Heart right ventricle (tissue), 16 donors: ENCODE data around the gene NOD1. TPM values are rescaled to one million over a fixed set of nuclear protein-coding genes. Genes with fewer than 3 reads are reported as not detected.

Experiments
- ATAC-seq, 8 donors: fragments of 200-7000 bp; cut with Tn5 transposase; one replicate each; pipeline ENCODE4 v1.9.1; 2020; ENCODE audit warnings: mild to moderate bottlenecking in 8 of 8, moderate library complexity in 8 of 8, moderate number of reproducible peaks in 1 of 8
- DNase-seq, 2 donors: peaks; one replicate each; pipeline ENCODE4 v3.0.0-alpha.2; 2020
- H3K27ac ChIP-seq, 10 donors: fragments of 200-600 bp; sonication (generic) in 2 of 10; one replicate each; pipeline versions ENCODE4 v1.5.0 to v1.8.0; 2020 to 2022; ENCODE audit warnings: mild to moderate bottlenecking in 3 of 10
- H3K27me3 ChIP-seq, 7 donors: fragments of 200-600 bp; one replicate each; pipeline ENCODE4 v1.8.0; 2021 to 2022; ENCODE audit warnings: mild to moderate bottlenecking in 2 of 7
- H3K36me3 ChIP-seq, 9 donors: fragments of 200-600 bp; sonication (generic) in 1 of 9; one replicate each; pipeline versions ENCODE4 v1.5.0 to v1.8.0; 2020 to 2022; ENCODE audit warnings: mild to moderate bottlenecking in 2 of 9
- H3K4me1 ChIP-seq, 9 donors: fragments of 200-600 bp; sonication (generic) in 1 of 9; one replicate each; pipeline versions ENCODE4 v1.5.0 to v1.8.0; 2020 to 2022; ENCODE audit warnings: mild to moderate bottlenecking in 4 of 9
- H3K4me3 ChIP-seq, 10 donors: fragments of 200-600 bp; sonication (generic) in 2 of 10; one replicate each; pipeline versions ENCODE4 v1.5.0 to v1.8.0; 2020 to 2022; ENCODE audit warnings: mild to moderate bottlenecking in 7 of 10, moderate library complexity in 2 of 10
- H3K9me3 ChIP-seq, 11 donors: fragments of 200-600 bp in 10 of 11; sonication (generic) in 2 of 11; one replicate each; pipeline versions ENCODE4 v1.5.0 to v1.8.0; 2013 to 2022; ENCODE audit warnings: mild to moderate bottlenecking in 2 of 11, control low read depth in 1 of 11, moderate library complexity in 1 of 11
- CTCF ChIP-seq, 9 donors: fragments of 200-600 bp; sonication (generic) in 2 of 9; IDR thresholded peaks; one replicate each; pipeline versions ENCODE4 v1.5.0 to v1.8.0; 2021 to 2022; ENCODE audit warnings: antibody characterized with exemption in 9 of 9, mild to moderate bottlenecking in 5 of 9, moderate library complexity in 1 of 9
- WGBS, 2 donors: extraction: QIAGEN DNeasy Blood & Tissue Kit; methylation state at CpG; one replicate each; pipeline ENCODE4 v1.1.7; 2013; ENCODE audit warnings: inconsistent platforms in 1 of 2; 5-methylcytosine and 5-hydroxymethylcytosine counted together
- intact Hi-C, 10 donors: fragments of 100-400 bp; cut with DNase I; formaldehyde crosslinking; loops; one replicate each; pipeline versions ENCODE4 v1.11.1 to v1.14.2; 2022
- polyA plus RNA-seq, 2 donors: library from polyadenylated mRNA; stranded (reverse); fragments of 200-250 nt; gene quantifications; one replicate each; pipeline ENCODE4 v1.2.3, GENCODE V29; 2013
- total RNA-seq, 10 donors: library from RNA; stranded (reverse); fragmentation: NEBNext Ultra II Directional in 3 of 10; extraction: Animal tissue kit (Norgen Biotek cat#: 25700) in 3 of 10; gene quantifications; one replicate each; pipeline versions ENCODE4 v1.2.1 to v1.2.4, GENCODE V29; 2021 to 2023
- donor health status: Arrhythmogenic right ventricular cardiomyopathy.
- donor health status: ischemic (EF 13 %, LVEDD 7.1; RV severe dilation, severe dysfunction).
- donor health status: healthy with polysubstance abuse.
- donor health status: DM: no; HTN: yes; CAD: no.
- donor health status: DM: no; HTN: no; CAD: no.
- donor health status: ischemic (EF 25% LVEDD 6.9; RV normal size, moderate dysfunction).
- donor health status: ischemic (EF 25% LVEDD 5.7; RV mildly dilated, moderate dysfunction).
- donor health status: healthy.
- donor health status: DM: yes; HTN: yes; CAD: no.
- donor health status: Ischemic cardiomyopathy.
- donor health status: ischemic (EF 35%, LVEDD 5.7; RV mildly dilated, moderate dysfunction).
- donor health status: nonischemic (EF 11% LVEDD 7.7; RV severe dilation, severe dysfunction).
- donor health status: DM: yes; HTN: yes; CAD: no.
- donor health status: PGD.
- donor health status: ischemic (EF 29% LVEDD 5.4; RV normal size, mild dysfunction).
- donor health status: nonischemic (EF 23%, LVEDD 6.1; RV moderate dilation, normal function).

The NOD1 gene
- total and polyA plus RNA-seq, 12 donors, result 6.3 to 19.1 (median 8.6) TPM

GRCh38 chr7:30470771-30471170 is 7.8 kb downstream of the NOD1 start:
- WGBS, 2 donors, result 3 to 7% methylated on average over 6 of the region's 6 CpGs

GRCh38 chr7:30470163-30470770 is 8.3 kb downstream of the NOD1 start:
- DNase-seq (peak in 1 of 2 donors; percentile 54), ATAC-seq (peak; percentile 19 to 87 (median 64))
- no peaks in the 10 kb centered on the region for H3K9me3 ChIP-seq
- H3K27me3 ChIP-seq, result no peaks in the 10 kb centered on the region
- intact Hi-C loops, result loop anchor here in 2 of 10 donors (5.0 to 10.0 kb wide), 2 partner anchors 37 to 185 kb away; partner anchors contain the start of gene ZNRF2 (in 1 of the 2)
- 9 to 14% methylated on average over 14 of the region's 14 CpGs for WGBS, 2 donors
- TF ChIP-seq CTCF (IDR thresholded peaks at IDR 0.05), result no peak
- peaks cover 0 to 5% (median 0%) of the 10 kb centered on the region in 9 donors for H3K36me3 ChIP-seq
- H3K4me3 ChIP-seq, result peak overlapping the region in 4 of 10 donors; percentile 1 to 23 (median 13)
- H3K4me1 ChIP-seq, result peaks cover 36 to 100% (median 89%) of the 10 kb centered on the region in 9 donors
- H3K27ac ChIP-seq, result peak overlapping the region; percentile 59 to 99 (median 86)

More at GRCh38 chr7:30470771-30471170, 7.8 kb downstream of the NOD1 start:
- no peaks in the 10 kb centered on the region for H3K27me3 ChIP-seq
- H3K4me1 ChIP-seq, result peaks cover 36 to 100% (median 89%) of the 10 kb centered on the region in 9 donors
- peak overlapping the region; percentile 59 to 99 (median 86) for H3K27ac ChIP-seq
- H3K9me3 ChIP-seq, result no peaks in the 10 kb centered on the region
- peak in 1 of 2 donors; percentile 76 for DNase-seq
- peak overlapping the region in 3 of 10 donors; percentile 11 to 23 (median 15) for H3K4me3 ChIP-seq
- no peak for TF ChIP-seq CTCF (IDR thresholded peaks at IDR 0.05)
- ATAC-seq, result peak; percentile 25 to 80 (median 68)
- intact Hi-C loops, result loop anchor here in 2 of 10 donors (5.0 to 10.0 kb wide), 2 partner anchors 37 to 186 kb away; partner anchors contain the start of gene ZNRF2 (in 1 of the 2)
- peaks cover 0 to 5% (median 0%) of the 10 kb centered on the region in 9 donors for H3K36me3 ChIP-seq

- DNase-seq, result peak; percentile 63 to 90
- Histone ChIP-seq H3K36me3 (peaks cover 0 to 3% (median 0%) of the 10 kb centered on the region in 9 donors), H3K9me3 (no peaks in the 10 kb centered on the region), H3K27me3 (no peaks in the 10 kb centered on the region), H3K4me3 (peak overlapping the region in 3 of 10 donors; percentile 6 to 24 (median 23)), H3K4me1 (peaks cover 37 to 100% (median 89%) of the 10 kb centered on the region in 9 donors), H3K27ac (peak overlapping the region; percentile 59 to 99 (median 86))
- WGBS, 2 donors, result 5 to 9% methylated on average over 5 of the region's 5 CpGs
- ATAC-seq, result peak; percentile 76 to 88 (median 82)
- TF ChIP-seq CTCF (IDR thresholded peaks at IDR 0.05), result peak in 8 of 9 donors; percentile 14 to 67 (median 50)
- intact Hi-C loops, result loop anchor here in 1 of 10 donors (5.0 kb wide), 1 partner anchor 38 kb away; no protein-coding TSS in a partner anchor
These were observed 9.3 kb downstream of the NOD1 start for GRCh38 chr7:30469303-30469702.

- Histone ChIP-seq H3K36me3 (no peaks in the 10 kb centered on the region), H3K4me3 (peak overlapping the region in 3 of 10 donors; percentile 6 to 24 (median 23))
- peak in 1 of 8 donors; percentile 9 for ATAC-seq
These were observed 9.8 kb downstream of the NOD1 start for GRCh38 chr7:30468791-30469190.

More at GRCh38 chr7:30468791-30469190, 9.8 kb downstream of the NOD1 start:
- peaks cover 41 to 100% (median 89%) of the 10 kb centered on the region in 9 donors for H3K4me1 ChIP-seq
- no peak for DNase-seq
- no peak for TF ChIP-seq CTCF (IDR thresholded peaks at IDR 0.05)
- no peaks in the 10 kb centered on the region for H3K9me3 ChIP-seq
- peak overlapping the region; percentile 59 to 99 (median 86) for H3K27ac ChIP-seq
- intact Hi-C loops, result loop anchor here in 1 of 10 donors (5.0 kb wide), 1 partner anchor 39 kb away; no protein-coding TSS in a partner anchor
- H3K27me3 ChIP-seq, result no peaks in the 10 kb centered on the region
- 36 to 46% methylated on average over 4 of the region's 4 CpGs for WGBS, 2 donors
